ENCODE results near the gene NACAD.

NACAD gene

GRCh38 chr7:45087301-45088145, 1.2 kb downstream of the NACAD start:
- no peak for DNase-seq

GRCh38 chr7:45086331-45087065, 2.3 kb downstream of the NACAD start:
- no peak for DNase-seq

GRCh38 chr7:45085619-45086200, 3.1 kb downstream of the NACAD start:
- no peak for DNase-seq

GRCh38 chr7:45084901-45085618, 3.7 kb downstream of the NACAD start:
- DNase-seq = no peak

- DNase-seq = no peak
Observed at GRCh38 chr7:45084336-45084735, 4.4 kb downstream of the NACAD start.

GRCh38 chr7:45082831-45083331, 5.9 kb downstream of the NACAD start:
- no peak for DNase-seq

- DNase-seq = no peak
Observed at GRCh38 chr7:45082031-45082830, 6.5 kb downstream of the NACAD start.

- no peak for DNase-seq
Observed at GRCh38 chr7:45081670-45081974, 7.1 kb downstream of the NACAD start.

GRCh38 chr7:45080958-45081669, 7.7 kb downstream of the NACAD start:
- no peak for DNase-seq

- DNase-seq = no peak
Observed at GRCh38 chr7:45080265-45080957, 8.4 kb downstream of the NACAD start.

GRCh38 chr7:45078125-45078681, 10.6 kb downstream of the NACAD start:
- no peak for DNase-seq

- no peak for DNase-seq
Observed at GRCh38 chr7:45077579-45077978, 11.2 kb downstream of the NACAD start.

- no peak for DNase-seq
Observed at GRCh38 chr7:45076946-45077345, 11.8 kb downstream of the NACAD start.

GRCh38 chr7:45075871-45076796, 12.6 kb downstream of the NACAD start:
- DNase-seq = no peak

GRCh38 chr7:45075355-45075644, 13.5 kb downstream of the NACAD start:
- DNase-seq = no peak

- no peak for DNase-seq
Observed at GRCh38 chr7:45074528-45075354, 14.0 kb downstream of the NACAD start.

- no peak for DNase-seq
Observed at GRCh38 chr7:45073786-45074527, 14.8 kb downstream of the NACAD start.
